ENCODE measurements around the gene MPST. TPM values are rescaled to one million over a fixed set of nuclear protein-coding genes. Genes with fewer than 3 reads are reported as not detected.

The MPST gene
- total RNA-seq, 6 donors from 2014 or later: 80.8 to 183 (median 135) TPM

DNA sequence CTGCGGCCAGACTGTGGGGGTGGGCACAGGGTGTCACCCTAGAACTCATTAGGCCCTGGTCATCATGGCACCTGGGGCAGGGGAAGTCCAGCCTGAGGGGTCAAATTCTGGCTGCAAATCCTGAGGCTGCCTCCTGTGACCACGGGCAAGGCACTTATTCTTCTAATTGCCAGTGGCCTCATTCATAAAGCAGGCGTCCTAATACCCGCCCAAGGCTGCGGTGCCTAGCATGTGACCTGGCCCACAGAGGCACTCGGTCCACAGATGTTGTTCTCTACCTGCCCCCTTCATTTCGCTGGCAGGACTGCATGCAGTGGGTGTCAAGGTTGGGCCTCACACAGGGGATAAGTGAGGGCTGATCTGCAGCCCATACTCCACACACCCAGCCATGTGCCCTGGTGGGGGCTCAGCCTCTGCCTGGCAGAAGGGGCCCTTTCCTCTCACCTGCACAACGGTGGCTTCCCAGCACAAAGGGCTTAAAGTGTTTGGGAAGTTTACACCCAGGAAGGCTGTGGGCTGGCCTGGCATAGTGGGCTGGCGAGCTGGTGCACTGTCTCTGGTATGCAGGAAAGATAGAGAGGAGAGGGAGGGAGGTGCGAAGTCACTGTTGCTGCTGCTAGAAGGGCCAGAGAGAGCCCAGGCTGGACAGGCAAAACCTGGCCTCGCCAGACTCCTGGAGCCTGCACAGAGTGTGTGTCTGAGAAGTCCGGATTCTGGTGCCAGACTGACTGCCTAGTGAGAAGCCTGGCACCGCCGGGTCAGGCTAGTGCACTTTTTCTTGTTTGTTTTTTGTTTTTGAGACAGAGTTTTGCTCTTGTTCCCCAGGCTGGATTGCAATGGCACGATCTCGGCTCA, 3.2 kb downstream of the MPST start:
- TF ChIP-seq POLR2AphosphoS5 (IDR thresholded peaks at IDR 0.05): no peak
- no peak for TF ChIP-seq POLR2A (IDR thresholded peaks at IDR 0.05)
- no peak for TF ChIP-seq EP300 (IDR thresholded peaks at IDR 0.05)
- TF ChIP-seq, protein P1, sequence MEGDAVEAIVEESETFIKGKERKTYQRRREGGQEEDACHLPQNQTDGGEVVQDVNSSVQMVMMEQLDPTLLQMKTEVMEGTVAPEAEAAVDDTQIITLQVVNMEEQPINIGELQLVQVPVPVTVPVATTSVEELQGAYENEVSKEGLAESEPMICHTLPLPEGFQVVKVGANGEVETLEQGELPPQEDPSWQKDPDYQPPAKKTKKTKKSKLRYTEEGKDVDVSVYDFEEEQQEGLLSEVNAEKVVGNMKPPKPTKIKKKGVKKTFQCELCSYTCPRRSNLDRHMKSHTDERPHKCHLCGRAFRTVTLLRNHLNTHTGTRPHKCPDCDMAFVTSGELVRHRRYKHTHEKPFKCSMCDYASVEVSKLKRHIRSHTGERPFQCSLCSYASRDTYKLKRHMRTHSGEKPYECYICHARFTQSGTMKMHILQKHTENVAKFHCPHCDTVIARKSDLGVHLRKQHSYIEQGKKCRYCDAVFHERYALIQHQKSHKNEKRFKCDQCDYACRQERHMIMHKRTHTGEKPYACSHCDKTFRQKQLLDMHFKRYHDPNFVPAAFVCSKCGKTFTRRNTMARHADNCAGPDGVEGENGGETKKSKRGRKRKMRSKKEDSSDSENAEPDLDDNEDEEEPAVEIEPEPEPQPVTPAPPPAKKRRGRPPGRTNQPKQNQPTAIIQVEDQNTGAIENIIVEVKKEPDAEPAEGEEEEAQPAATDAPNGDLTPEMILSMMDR (IDR thresholded peaks at IDR 0.05): no peak
- peaks cover 3 to 39% (median 25%) of the 10 kb centered on the region in 4 donors for H3K36me3 ChIP-seq
- 73 to 74% methylated on average over 10 to 16 of the region's 16 CpGs for WGBS, 2 donors
- ATAC-seq (ENCODE audit: low FRiP score in 2 of 2): no peak
- peak overlapping the region in 3 of 4 donors; percentile 57 to 95 (median 57) for H3K27ac ChIP-seq
- peaks cover 44 to 69% (median 50%) of the 10 kb centered on the region in 4 donors for H3K4me1 ChIP-seq
- DNase-seq: peak; percentile 19 to 42
- H3K27me3 ChIP-seq: no peaks in the 10 kb centered on the region
- no peaks in the 10 kb centered on the region for H3K9me3 ChIP-seq
- no peak overlapping the region for H3K4me3 ChIP-seq

DNA sequence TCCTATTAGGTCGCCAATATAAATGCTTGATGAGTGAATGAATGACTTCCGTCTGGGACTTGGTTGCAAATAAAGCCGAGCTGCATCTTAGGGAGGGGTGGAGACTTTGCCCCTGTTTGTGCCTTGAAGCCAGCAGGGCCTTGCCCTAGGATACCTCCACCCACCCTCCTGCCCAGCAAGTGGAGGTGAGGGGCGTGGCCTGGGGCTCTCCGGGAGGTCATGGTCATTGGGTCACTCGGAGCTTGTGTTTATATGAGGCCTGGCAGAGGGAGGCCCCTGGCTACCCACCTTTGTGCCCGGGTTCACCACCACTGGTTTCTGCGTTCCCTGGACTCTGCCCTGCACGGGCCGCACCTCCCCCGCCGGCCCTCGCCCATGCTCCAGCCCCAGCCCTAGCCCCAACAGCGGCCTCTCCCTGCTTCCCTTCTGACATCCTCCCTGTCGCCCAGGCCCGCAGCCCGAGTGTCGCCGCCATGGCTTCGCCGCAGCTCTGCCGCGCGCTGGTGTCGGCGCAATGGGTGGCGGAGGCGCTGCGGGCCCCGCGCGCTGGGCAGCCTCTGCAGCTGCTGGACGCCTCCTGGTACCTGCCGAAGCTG, 4.3 kb downstream of the MPST start:
- Histone ChIP-seq H3K4me3 (no peak overlapping the region), H3K4me1 (peaks cover 34 to 58% (median 38%) of the 10 kb centered on the region in 4 donors), H3K27me3 (no peaks in the 10 kb centered on the region), H3K36me3 (peaks cover 3 to 46% (median 26%) of the 10 kb centered on the region in 4 donors), H3K27ac (no peak overlapping the region), H3K9me3 (no peaks in the 10 kb centered on the region)
- no peak for TF ChIP-seq POLR2AphosphoS5 (IDR thresholded peaks at IDR 0.05)
- TF ChIP-seq, protein P1 (IDR thresholded peaks at IDR 0.05): no peak
- TF ChIP-seq EP300 (IDR thresholded peaks at IDR 0.05): no peak
- no peak for TF ChIP-seq POLR2A (IDR thresholded peaks at IDR 0.05)
- DNase-seq (no peak), ATAC-seq (ENCODE audit: low FRiP score in 2 of 2) (no peak)
- WGBS, 2 donors: 96 to 97% methylated on average over 30 to 34 of the region's 34 CpGs

DNA sequence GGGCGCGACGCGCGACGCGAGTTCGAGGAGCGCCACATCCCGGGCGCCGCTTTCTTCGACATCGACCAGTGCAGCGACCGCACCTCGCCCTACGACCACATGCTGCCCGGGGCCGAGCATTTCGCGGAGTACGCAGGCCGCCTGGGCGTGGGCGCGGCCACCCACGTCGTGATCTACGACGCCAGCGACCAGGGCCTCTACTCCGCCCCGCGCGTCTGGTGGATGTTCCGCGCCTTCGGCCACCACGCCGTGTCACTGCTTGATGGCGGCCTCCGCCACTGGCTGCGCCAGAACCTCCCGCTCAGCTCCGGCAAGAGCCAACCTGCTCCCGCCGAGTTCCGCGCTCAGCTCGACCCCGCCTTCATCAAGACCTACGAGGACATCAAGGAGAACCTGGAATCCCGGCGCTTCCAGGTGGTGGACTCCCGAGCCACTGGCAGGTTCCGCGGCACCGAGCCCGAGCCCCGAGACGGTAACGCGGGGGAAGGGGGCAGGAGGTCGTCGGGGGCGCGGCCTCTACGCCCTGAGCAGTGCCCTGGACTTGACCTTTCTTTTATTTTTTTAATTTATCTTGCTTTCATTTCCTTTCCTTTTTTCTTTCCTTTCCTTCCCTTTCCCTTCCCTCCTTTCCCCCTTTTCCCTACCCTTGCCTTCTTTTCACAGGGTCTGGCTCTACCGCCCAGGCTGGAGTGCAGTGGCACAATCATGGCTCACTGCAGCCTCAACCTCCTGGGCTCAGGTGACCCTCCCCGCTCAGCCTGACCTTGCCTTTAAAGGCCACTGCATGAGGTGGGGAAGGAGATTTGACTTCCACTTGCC, 5.0 kb downstream of the MPST start:
- Histone ChIP-seq H3K36me3 (peaks cover 3 to 53% (median 31%) of the 10 kb centered on the region in 4 donors), H3K4me1 (peaks cover 32 to 58% (median 38%) of the 10 kb centered on the region in 4 donors), H3K27me3 (no peaks in the 10 kb centered on the region), H3K27ac (peak overlapping the region in 2 of 4 donors; percentile 1 to 25), H3K4me3 (no peak overlapping the region), H3K9me3 (no peaks in the 10 kb centered on the region)
- no peak for ATAC-seq (ENCODE audit: low FRiP score in 2 of 2)
- peak in 1 of 2 donors; percentile 80 for DNase-seq
- no peak for TF ChIP-seq POLR2AphosphoS5 (IDR thresholded peaks at IDR 0.05)
- no peak for TF ChIP-seq EP300 (IDR thresholded peaks at IDR 0.05)
- no peak for TF ChIP-seq POLR2A (IDR thresholded peaks at IDR 0.05)
- TF ChIP-seq, protein P1 (IDR thresholded peaks at IDR 0.05): no peak
- 94 to 95% methylated on average over 68 to 71 of the region's 71 CpGs for WGBS, 2 donors

DNA sequence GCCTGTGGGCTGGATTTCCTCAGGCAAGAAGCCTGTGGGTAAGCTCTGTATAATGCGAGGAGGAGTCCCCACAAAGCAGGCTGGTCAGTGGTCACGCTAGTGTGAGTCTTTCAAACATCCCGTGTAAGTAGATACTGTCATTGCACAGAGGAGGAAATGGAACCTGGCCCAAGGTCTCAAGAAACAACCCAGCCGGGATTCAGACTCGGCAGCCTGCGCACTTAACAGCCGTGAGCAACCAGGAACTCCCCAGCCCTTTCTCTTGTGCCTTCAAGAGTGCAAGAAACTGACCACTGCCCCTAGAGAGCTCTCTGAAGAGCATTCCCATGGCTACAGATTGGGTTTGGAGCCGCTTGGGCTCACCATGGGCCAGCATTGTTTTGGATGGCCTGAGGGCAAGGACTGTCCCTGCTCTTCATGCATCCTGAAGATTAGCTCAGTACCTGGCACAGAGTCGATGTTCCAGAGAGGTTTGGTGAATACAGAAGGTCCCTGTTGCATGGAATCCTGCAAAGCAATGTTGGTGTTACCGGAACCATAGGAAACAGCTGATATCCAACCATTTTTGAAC, 6.0 kb downstream of the MPST start:
- DNase-seq: peak in 1 of 2 donors; percentile 37
- Histone ChIP-seq H3K9me3 (no peaks in the 10 kb centered on the region), H3K4me3 (no peak overlapping the region), H3K27ac (peak overlapping the region in 1 of 4 donors; percentile 1), H3K27me3 (no peaks in the 10 kb centered on the region), H3K36me3 (peaks cover 3 to 62% (median 39%) of the 10 kb centered on the region in 4 donors), H3K4me1 (peaks cover 29 to 53% (median 32%) of the 10 kb centered on the region in 4 donors)
- TF ChIP-seq POLR2AphosphoS5 (IDR thresholded peaks at IDR 0.05) (no peak), EP300 (IDR thresholded peaks at IDR 0.05) (no peak), POLR2A (IDR thresholded peaks at IDR 0.05) (no peak)
- TF ChIP-seq, protein P1 (IDR thresholded peaks at IDR 0.05): no peak
- peak in 1 of 2 donors; percentile 56 for ATAC-seq (ENCODE audit: low FRiP score in 2 of 2)
- WGBS, 2 donors: 81 to 89% methylated on average over 10 of the region's 10 CpGs
